ENCODE measurements around the gene ZNF654. TPM values are rescaled to one million over a fixed set of nuclear protein-coding genes. Genes with fewer than 3 reads are reported as not detected.

The ZNF654 gene
- total and polyA plus RNA-seq, 2 of the 13 experiments (the other 11 are each of a cell fraction or from before 2014, with no cell fraction given), result 1.8 to 4.1 TPM

GRCh38 chr3:88040529-88040928 is 18.5 kb upstream of the ZNF654 start (continued):
- TF ChIP-seq SNAPC4 (CRISPR knock-in tag; IDR thresholded peaks at IDR 0.05), result no peak
- no peak for TF ChIP-seq ZKSCAN5 (CRISPR knock-in tag; IDR thresholded peaks at IDR 0.05)

- no TSS peak for BruUV-seq (replicated peaks)
- Histone ChIP-seq H4K20me1 (ENCODE audit: insufficient read depth, low read length) (no peaks in the 10 kb centered on the region), H3K36me3 (replicated peaks in 1 of 2; ENCODE audit: control insufficient read depth in 1 of 2, insufficient read depth in 2 of 2, low read length in 2 of 2) (no peaks in the 10 kb centered on the region), H3K4me3 (replicated peaks in 1 of 3; ENCODE audit: insufficient read depth in 1 of 3, low read depth in 2 of 3, low read length in 3 of 3) (no peak overlapping the region), H3K4me2 (ENCODE audit: low read depth, low read length) (no peak overlapping the region), H3K27me3 (ENCODE audit: control insufficient read depth in 1 of 2, insufficient read depth in 2 of 2, low read length in 2 of 2) (no peaks in the 10 kb centered on the region; a peak in 2 of 5 replicates), H3K79me2 (ENCODE audit: insufficient read depth, low read length) (no peaks in the 10 kb centered on the region), H3K9me3 (ENCODE audit: low read length) (no peaks in the 10 kb centered on the region), H3K27ac (ENCODE audit: extremely low read length, insufficient read depth, low read length) (no peak overlapping the region), H2AFZ (ENCODE audit: low read length) (no peak overlapping the region), H3K9ac (ENCODE audit: insufficient read depth, low read depth, low read length) (no peak overlapping the region), H3K4me1 (ENCODE audit: insufficient read depth, low read length) (no peaks in the 10 kb centered on the region)
- ChIA-PET CTCF (ENCODE audit: low intra/inter-chr PET ratio, low total read pairs) (no interaction called here), POLR2A (no interaction called here)
- ATAC-seq (peak; percentile 84), DNase-seq (ENCODE audit: low spot score) (no peak), FAIRE-seq (no peak)
- TF ChIP-seq ZNF780A (CRISPR knock-in tag; IDR thresholded peaks at IDR 0.05), result no peak
- TF ChIP-seq KLF12 (CRISPR knock-in tag; IDR thresholded peaks at IDR 0.05; ENCODE audit: borderline replicate concordance), result no peak
- no peak for TF ChIP-seq ZNF841 (CRISPR knock-in tag; IDR thresholded peaks at IDR 0.05; ENCODE audit: borderline replicate concordance)
- in situ Hi-C loops (cut with HindIII; ENCODE audit: extremely low pct_ligation_motif_present, low pct_unique_long_range_greater_than_20kb) (no loop called here), intact Hi-C loops (cut with micrococcal nuclease; ENCODE audit: unreplicated experiment) (no loop called here)
- 64% methylated on average over 3 of the region's 3 CpGs for WGBS (ENCODE audit: low lambda C conversion rate)
Observed at GRCh38 chr3:88041005-88041404, 18.1 kb upstream of the ZNF654 start.

Measured in HepG2 (cell line).